Measurements from ENCODE around the gene PITX2.
A peak's percentile ranks its signal among the peaks of the same experiment; 100 is the strongest.
"Not testable (repeated sequence)": the region's sequence is repeated elsewhere in the genome, so short reads cannot be mapped to it uniquely, and the experiment has no call there.

PITX2 gene

DNA sequence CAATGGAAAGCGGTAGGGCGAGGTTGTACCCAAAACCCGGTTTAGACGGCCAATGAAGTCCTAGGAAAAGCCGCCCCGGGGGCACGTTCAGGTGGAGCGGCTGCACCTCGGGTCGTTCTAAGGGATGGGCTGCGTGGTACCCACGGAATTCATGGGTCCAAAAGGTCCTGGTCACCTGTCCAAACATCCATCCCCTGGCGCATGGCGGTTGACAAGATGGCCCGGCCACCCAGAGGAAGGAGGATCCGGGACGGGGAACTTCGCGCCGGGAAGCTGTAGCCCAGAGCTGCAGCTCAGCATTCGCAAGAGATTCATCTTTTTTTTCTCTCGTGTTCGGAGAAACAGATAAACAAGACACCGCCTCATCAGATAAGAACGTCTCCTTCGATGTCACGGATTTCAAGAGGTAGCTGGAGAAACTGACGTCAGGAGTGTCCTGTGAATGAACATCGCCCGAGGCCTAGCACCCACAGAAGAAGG lies 10.9 kb downstream of the PITX2 start:
- no peak for DNase-seq (ENCODE audit: low read depth, low spot score)

DNA sequence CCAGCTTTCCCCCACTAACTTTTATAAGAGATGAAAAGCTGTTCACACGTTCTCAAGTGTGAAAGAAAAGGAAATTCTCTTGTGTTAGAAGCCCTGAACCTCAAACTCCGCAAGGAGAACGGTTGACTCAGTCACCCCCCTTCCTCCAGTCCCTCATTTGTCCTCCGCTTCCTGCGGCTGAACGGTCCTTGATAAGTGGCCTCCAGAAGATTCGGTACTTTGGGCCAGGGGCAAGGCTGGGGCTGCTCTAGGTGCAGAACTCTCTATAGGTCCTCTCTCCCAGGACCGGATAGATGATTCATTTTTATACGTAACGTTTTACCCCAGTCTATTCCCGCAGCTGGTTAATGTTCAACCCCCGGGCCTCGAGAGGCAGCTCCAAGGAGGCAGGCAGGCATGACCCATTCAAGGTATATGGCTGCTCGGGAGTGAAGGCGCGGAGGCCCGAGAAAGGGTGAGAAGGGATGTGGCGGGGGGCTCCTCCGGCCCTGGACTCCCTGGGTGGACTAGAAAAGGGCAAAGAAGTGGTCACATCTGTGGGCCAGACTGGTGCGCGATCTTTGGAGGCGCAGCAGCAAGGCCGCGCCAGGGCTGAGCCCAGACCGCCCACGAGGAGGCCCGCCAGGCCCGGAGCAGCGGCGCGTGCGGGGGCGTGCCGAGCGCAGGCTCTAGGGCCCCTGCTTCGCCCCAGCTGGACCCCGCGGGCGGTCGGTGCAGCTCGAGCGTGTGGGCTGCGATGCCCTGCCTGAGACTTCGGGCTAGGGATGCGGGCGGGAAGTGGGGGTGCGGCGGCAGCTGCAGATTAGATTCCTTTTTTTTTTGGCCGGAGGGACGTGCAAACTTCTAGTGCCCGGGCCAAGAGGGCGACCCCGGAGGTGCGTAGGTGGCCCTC lies 11.7 kb downstream of the PITX2 start:
- DNase-seq (ENCODE audit: low read depth, low spot score) = no peak

DNA sequence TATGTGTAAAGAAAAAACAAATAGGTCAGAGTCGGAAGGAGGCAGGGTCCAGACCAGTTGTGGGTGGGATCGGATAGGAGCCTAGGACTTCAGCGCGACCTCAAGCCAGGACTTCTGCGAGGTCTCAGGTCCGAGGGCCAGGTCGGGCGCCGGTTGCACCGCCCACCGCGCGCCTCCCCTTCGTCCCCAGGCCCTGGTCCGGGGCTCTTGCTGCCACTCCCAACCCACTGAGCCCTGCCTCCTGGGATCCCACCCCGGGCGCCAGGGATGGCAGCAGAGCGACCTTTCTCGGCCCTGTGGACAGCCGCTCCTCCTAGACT lies 12.3 kb downstream of the PITX2 start:
- DNase-seq (ENCODE audit: low read depth, low spot score) = no peak

DNA sequence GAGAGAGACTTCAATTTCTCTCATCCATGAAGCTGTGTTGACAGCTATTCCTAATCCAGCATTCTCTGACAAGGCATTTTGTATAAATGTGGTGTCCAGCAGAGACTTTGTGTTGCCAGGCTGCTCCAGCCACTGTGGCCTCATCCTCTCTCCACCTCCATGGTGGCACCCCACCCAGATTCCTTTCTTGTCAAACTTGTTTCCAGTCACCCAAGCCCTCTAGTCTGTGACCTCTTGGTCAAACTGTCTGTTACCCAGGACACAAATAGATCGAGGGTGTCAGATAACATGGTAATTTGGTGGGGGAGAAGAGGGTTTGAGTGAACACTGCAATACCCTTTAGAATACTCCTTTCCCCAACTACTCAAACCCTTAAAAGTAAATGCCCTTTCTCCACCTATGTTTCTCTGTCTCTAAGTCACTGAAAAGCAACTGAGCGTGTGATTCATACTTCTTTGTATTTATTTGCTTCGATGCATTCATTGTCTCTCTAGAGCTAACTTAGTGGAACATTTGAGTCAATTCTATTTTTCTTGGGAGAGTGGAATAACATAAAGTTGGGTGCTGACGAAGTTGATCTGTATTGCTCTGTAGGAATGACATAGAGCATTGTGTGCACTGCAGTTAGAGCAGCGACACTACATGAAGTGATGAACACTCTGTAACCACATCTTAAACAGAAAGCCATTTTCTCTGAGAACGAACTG lies 13.7 kb downstream of the PITX2 start:
- no peak for DNase-seq (ENCODE audit: low read depth, low spot score)

DNA sequence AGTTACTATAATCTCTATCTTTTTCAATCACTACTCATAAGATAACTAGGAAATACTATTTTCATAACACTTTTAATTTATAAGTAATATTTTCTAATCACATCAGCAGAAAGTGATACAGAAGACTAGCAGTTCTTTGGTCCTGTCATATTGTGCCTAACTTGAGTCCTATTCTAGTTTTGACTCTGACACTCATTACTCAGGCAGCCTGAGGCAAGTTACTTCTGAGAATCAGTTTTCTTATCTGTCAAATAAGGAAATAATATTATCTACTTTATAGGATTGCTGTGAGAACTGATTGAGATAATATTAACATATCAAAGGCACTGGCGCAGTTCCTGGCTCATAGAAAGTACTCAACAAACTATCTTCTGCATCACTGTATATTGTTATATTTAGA lies 17.8 kb downstream of the PITX2 start:
- no peak for DNase-seq (ENCODE audit: low read depth, low spot score)

DNA sequence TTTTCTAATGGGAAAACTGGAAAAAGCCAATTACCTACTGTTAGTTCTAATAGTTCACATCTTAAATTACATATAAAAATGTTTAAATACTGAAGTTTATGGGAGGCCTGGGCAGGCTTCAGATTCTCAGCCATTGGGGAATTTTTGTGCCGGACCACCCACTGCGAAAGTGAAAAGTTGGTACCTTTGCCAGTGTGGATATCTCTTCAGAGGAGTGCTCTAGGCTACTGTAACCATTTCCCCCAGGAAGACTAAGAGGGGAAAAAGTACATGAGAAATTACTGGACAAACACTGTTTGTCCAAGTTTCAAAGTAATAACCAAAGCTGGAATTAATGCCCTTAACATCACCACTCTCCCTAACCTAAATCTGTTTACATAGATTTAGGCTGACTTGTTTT lies 20.8 kb downstream of the PITX2 start:
- DNase-seq (ENCODE audit: low read depth, low spot score) = no peak

DNA sequence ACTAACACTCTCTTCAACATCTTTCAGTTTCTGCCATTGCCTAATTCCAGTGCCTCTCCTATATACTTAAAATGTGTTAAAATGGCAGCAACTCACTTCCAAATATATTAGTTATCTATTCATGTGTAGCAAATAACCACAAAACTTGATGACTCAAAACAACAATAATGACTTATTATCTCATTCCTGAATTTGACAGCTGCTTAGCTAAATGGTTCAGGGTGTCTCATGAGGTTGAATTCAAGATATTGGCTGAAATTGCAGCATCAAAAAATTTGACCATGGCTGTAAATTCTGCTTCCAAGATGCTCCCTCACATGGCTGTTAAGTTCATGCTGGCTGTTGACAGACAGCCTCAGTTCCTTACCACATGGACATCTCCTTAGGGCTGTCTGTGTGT lies 25.3 kb downstream of the PITX2 start:
- no peak for DNase-seq (ENCODE audit: low read depth, low spot score)

DNA sequence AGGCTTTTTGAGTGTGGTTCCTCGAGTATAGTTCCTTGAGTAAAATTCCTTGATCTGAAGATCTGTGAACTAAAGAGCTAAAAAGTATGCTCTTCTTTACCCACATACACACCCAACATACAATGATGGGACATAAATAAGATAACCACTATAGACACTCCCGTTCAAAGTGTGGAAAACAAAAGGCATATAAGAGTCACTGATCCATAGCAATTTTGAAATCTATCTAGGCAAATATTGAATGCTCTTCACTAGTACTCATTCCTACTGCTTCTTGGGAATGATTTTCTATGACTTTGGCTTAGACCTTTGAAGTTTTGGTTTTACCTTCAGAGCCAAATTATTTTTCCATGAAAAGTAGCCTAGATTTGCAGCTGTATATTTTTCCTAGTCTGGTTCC lies 26.4 kb downstream of the PITX2 start:
- no peak for DNase-seq (ENCODE audit: low read depth, low spot score)

DNA sequence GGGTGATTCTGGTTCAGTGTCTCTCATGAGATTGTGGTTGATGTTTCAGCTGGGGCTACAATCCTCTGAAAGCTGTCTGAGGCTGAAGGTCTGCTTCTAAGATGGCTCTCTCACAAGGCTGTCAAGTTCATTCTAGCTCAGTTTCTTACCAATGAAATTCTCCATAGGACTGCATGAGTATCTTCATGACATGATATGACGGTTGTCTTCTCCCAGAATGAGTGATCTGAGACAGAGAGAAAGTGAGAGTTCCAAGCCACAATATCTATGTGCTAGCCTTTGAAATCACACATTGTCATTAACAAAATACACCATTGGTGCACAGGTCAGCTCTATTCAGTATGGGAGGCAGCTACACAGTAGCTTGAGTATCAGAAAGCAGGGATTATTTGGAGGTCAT lies 27.3 kb downstream of the PITX2 start:
- no peak for DNase-seq (ENCODE audit: low read depth, low spot score)

DNA sequence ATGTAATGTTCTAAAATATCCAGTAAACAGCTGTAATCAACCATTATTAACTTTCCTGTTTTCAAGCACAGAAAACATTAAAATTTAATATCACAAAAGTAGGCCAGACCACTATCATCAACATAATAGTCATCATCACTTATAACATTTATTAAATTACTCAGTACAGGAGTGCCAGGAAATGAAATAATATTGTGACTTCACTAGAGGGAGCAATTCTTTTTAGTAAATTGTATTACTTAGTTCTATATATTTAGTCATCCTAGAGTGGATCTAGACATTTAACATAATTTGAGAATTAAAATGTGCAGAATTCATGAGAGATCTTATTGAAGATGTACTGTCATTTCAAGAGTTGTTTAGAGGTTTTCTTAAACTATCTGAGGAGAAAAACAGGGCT lies 33.6 kb downstream of the PITX2 start:
- DNase-seq (ENCODE audit: low read depth, low spot score) = no peak

DNA sequence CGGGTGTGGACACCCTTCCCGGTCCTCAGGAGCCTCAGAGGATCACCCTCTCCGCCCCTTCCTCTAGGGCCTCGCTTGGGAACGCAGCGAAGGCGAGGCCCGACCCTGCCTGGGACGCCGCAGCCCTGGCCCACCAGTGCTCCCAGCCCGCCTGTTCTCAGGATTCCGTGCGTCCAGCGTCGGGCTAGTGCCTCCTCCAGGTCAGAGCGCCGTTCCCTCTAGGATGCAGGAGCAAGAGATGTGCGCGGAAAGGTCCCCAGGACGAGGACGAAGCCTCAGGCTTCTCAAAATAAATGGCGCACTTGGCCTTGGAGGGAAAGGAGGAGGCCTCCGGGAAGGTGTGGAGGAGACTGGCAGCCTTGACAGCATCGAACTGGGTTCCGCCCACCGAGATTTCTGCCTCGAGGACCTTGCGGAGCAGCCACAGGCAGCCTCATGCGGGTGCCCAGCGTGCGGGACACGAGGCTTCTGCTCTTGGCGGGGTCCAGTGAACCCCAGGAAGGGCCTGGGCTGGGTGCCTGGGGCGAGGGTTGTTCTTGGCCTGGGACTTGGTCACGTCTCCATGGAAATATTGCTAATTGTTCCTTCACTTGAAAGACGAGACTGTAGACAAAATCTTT lies 35.1 kb downstream of the PITX2 start:
- DNase-seq (ENCODE audit: low read depth, low spot score) = no peak

DNA sequence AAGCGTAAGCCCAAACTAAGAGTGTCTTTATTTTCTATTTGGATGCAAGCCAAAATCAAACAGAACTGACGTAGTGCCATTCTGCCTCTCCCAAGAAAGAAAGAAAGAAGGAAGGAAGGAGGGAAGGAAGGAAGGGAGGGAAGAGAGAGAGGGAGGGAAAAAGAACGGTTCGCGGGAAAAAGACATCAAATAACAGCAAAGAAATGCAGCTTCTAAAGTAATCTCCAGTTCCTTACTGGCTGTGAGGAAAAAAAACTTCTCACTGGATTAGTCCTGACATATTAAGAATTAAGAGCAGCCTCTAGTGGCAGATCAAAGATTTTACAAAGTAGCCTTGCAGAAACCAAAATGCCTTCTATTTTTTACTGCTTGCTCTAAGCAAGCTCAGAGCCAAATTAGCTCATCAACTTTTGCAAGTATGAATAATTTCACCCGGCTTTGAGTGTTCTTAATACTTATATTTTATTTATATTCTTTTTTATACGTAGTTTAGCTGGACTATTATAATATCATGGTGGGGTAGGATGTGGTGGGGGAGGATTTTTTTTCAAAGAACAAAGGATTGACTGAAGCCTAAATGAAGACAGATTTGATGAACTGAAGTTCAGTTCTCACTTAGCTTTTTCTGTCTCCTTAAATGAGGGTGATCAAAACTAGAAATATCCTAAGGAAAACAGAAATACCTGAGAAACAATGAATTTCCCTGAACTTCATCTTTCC lies 36.6 kb downstream of the PITX2 start:
- DNase-seq (ENCODE audit: low read depth, low spot score) = peak; percentile 13

DNA sequence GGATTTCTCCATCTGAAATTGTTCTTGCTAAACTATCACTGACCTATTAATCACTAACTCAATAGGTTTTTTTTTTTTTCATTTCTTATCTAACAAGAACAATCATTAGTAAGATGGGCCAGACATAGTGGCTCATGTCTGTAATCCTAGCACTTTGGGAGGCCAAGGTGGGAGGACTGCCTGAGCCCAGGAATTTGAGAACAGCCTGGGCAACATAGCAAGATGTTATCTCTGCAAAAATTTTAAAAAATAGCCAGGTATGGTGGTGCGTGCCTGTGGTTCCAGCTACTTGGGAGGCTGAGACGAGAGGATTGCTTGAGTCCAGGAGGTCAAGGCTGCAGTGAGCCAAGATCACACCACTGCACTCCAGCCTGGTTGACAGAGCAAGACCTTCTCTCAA lies 46.2 kb downstream of the PITX2 start:
- DNase-seq (ENCODE audit: low read depth, low spot score) = not testable (repeated sequence)
